HepG2 (cell line): Measurements from ENCODE around the gene DSC2.

ENCODE experiments used
- POLR2A ChIP-seq, 2 experiments: IDR thresholded peaks; 2 replicates each; pipeline ENCODE4 v1.6.1; 2011; ENCODE audit warnings: low read depth in 2 of 2, low read length in 2 of 2, mild to moderate bottlenecking in 1 of 2, moderate library complexity in 1 of 2; ENCODE audit not compliant: insufficient read depth in 1 of 2
- POLR2AphosphoS5 ChIP-seq: IDR thresholded peaks from 2 replicates; pipeline ENCODE4 v1.6.1; 2012; ENCODE audit warnings: low read depth, low read length
- TF ChIP-seq, protein P1 (sequence below): sonication (generic); formaldehyde crosslinking; IDR thresholded peaks from 2 replicates; pipeline ENCODE4 v1.4.0; 2020; ENCODE audit warnings: mild to moderate bottlenecking, missing genetic modification reagents
- TF ChIP-seq, protein P2 (sequence below), 2 experiments: IDR thresholded peaks; 2 replicates each; pipeline ENCODE4 v1.6.1; 2011 to 2012; ENCODE audit warnings: low read length in 2 of 2, borderline replicate concordance in 1 of 2, low read depth in 1 of 2, mild to moderate bottlenecking in 1 of 2, moderate library complexity in 1 of 2
- TF ChIP-seq, protein P3 (sequence below): IDR thresholded peaks from 2 replicates; pipeline ENCODE4 v1.6.1; 2012; ENCODE audit warnings: inconsistent platforms
- TF ChIP-seq, protein P4 (sequence below): sonication (generic); formaldehyde crosslinking; IDR thresholded peaks from 2 replicates; pipeline ENCODE4 v1.4.0; 2020; ENCODE audit warnings: missing genetic modification reagents
- TF ChIP-seq, protein P5 (sequence below): sonication (generic); formaldehyde crosslinking; IDR thresholded peaks from 2 replicates; pipeline ENCODE4 v1.5.0; 2020; ENCODE audit warnings: mild to moderate bottlenecking, missing genetic modification reagents, moderate library complexity
- TF ChIP-seq, protein P6 (sequence below): sonication (generic); formaldehyde crosslinking; IDR thresholded peaks from 2 replicates; pipeline ENCODE4 v1.4.0; 2020; ENCODE audit warnings: missing genetic modification reagents
- TF ChIP-seq, protein P7 (sequence below): sonication (generic); formaldehyde crosslinking; IDR thresholded peaks from 2 replicates; pipeline ENCODE4 v1.9.0; 2021; ENCODE audit warnings: missing genetic modification reagents, borderline replicate concordance

DNA sequence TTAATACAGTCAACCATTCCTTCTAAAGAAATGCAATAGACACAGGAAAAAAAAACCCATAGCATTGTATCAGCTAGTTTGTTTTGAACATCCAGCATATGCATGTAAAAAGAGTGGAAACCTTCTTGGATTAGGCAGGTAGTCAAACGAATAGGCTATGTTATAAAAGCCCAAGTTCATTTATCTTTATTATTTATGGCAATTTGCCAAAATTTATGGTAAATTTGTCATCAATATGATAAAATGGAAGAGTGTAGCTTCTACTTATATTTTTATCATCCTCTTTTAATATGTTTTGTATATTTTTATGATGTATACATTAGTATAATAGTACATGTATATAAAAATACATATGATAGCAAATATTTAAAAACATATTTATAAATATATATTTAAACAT, 36.5 kb upstream of the DSC2 start:
- TF ChIP-seq, protein P1, sequence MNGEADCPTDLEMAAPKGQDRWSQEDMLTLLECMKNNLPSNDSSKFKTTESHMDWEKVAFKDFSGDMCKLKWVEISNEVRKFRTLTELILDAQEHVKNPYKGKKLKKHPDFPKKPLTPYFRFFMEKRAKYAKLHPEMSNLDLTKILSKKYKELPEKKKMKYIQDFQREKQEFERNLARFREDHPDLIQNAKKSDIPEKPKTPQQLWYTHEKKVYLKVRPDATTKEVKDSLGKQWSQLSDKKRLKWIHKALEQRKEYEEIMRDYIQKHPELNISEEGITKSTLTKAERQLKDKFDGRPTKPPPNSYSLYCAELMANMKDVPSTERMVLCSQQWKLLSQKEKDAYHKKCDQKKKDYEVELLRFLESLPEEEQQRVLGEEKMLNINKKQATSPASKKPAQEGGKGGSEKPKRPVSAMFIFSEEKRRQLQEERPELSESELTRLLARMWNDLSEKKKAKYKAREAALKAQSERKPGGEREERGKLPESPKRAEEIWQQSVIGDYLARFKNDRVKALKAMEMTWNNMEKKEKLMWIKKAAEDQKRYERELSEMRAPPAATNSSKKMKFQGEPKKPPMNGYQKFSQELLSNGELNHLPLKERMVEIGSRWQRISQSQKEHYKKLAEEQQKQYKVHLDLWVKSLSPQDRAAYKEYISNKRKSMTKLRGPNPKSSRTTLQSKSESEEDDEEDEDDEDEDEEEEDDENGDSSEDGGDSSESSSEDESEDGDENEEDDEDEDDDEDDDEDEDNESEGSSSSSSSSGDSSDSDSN (CRISPR knock-in tag), result no peak
- TF ChIP-seq, protein P2, sequence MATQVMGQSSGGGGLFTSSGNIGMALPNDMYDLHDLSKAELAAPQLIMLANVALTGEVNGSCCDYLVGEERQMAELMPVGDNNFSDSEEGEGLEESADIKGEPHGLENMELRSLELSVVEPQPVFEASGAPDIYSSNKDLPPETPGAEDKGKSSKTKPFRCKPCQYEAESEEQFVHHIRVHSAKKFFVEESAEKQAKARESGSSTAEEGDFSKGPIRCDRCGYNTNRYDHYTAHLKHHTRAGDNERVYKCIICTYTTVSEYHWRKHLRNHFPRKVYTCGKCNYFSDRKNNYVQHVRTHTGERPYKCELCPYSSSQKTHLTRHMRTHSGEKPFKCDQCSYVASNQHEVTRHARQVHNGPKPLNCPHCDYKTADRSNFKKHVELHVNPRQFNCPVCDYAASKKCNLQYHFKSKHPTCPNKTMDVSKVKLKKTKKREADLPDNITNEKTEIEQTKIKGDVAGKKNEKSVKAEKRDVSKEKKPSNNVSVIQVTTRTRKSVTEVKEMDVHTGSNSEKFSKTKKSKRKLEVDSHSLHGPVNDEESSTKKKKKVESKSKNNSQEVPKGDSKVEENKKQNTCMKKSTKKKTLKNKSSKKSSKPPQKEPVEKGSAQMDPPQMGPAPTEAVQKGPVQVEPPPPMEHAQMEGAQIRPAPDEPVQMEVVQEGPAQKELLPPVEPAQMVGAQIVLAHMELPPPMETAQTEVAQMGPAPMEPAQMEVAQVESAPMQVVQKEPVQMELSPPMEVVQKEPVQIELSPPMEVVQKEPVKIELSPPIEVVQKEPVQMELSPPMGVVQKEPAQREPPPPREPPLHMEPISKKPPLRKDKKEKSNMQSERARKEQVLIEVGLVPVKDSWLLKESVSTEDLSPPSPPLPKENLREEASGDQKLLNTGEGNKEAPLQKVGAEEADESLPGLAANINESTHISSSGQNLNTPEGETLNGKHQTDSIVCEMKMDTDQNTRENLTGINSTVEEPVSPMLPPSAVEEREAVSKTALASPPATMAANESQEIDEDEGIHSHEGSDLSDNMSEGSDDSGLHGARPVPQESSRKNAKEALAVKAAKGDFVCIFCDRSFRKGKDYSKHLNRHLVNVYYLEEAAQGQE (IDR thresholded peaks at IDR 0.05; ENCODE audit: borderline replicate concordance in 1 of 2, low read depth in 1 of 2, low read length in 2 of 2), result no peak
- no peak for TF ChIP-seq POLR2AphosphoS5
- TF ChIP-seq, protein P3, sequence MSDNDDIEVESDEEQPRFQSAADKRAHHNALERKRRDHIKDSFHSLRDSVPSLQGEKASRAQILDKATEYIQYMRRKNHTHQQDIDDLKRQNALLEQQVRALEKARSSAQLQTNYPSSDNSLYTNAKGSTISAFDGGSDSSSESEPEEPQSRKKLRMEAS, result no peak
- TF ChIP-seq POLR2A (IDR thresholded peaks at IDR 0.05; ENCODE audit: insufficient read depth in 1 of 2, low read depth in 2 of 2, low read length in 2 of 2), result no peak
- TF ChIP-seq, protein P4, sequence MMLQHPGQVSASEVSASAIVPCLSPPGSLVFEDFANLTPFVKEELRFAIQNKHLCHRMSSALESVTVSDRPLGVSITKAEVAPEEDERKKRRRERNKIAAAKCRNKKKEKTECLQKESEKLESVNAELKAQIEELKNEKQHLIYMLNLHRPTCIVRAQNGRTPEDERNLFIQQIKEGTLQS (CRISPR knock-in tag), result no peak
- TF ChIP-seq, protein P5, sequence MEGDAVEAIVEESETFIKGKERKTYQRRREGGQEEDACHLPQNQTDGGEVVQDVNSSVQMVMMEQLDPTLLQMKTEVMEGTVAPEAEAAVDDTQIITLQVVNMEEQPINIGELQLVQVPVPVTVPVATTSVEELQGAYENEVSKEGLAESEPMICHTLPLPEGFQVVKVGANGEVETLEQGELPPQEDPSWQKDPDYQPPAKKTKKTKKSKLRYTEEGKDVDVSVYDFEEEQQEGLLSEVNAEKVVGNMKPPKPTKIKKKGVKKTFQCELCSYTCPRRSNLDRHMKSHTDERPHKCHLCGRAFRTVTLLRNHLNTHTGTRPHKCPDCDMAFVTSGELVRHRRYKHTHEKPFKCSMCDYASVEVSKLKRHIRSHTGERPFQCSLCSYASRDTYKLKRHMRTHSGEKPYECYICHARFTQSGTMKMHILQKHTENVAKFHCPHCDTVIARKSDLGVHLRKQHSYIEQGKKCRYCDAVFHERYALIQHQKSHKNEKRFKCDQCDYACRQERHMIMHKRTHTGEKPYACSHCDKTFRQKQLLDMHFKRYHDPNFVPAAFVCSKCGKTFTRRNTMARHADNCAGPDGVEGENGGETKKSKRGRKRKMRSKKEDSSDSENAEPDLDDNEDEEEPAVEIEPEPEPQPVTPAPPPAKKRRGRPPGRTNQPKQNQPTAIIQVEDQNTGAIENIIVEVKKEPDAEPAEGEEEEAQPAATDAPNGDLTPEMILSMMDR (CRISPR knock-in tag), result no peak
- TF ChIP-seq, protein P6, sequence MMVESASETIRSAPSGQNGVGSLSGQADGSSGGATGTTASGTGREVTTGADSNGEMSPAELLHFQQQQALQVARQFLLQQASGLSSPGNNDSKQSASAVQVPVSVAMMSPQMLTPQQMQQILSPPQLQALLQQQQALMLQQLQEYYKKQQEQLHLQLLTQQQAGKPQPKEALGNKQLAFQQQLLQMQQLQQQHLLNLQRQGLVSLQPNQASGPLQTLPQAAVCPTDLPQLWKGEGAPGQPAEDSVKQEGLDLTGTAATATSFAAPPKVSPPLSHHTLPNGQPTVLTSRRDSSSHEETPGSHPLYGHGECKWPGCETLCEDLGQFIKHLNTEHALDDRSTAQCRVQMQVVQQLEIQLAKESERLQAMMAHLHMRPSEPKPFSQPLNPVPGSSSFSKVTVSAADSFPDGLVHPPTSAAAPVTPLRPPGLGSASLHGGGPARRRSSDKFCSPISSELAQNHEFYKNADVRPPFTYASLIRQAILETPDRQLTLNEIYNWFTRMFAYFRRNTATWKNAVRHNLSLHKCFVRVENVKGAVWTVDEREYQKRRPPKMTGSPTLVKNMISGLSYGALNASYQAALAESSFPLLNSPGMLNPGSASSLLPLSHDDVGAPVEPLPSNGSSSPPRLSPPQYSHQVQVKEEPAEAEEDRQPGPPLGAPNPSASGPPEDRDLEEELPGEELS (CRISPR knock-in tag), result no peak
- TF ChIP-seq, protein P7, sequence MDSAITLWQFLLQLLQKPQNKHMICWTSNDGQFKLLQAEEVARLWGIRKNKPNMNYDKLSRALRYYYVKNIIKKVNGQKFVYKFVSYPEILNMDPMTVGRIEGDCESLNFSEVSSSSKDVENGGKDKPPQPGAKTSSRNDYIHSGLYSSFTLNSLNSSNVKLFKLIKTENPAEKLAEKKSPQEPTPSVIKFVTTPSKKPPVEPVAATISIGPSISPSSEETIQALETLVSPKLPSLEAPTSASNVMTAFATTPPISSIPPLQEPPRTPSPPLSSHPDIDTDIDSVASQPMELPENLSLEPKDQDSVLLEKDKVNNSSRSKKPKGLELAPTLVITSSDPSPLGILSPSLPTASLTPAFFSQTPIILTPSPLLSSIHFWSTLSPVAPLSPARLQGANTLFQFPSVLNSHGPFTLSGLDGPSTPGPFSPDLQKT (CRISPR knock-in tag), result no peak
